Activated naive CD4-positive, alpha-beta T cell treated with anti-CD3 and anti-CD28 coated beads, Interleukin-2, amount 50 U/mL, for 72 hours (primary cell): ENCODE measurements around the gene ZNF385A. TPM values are rescaled to one million over a fixed set of nuclear protein-coding genes. Genes with fewer than 3 reads are reported as not detected.

Source experiments
- ATAC-seq, 2 donors: fragments of 150-1000 bp; cut with Tn5 transposase; 2 replicates each; pipeline ENCODE4 v1.10.0; 2021; ENCODE audit warnings: mild to moderate bottlenecking in 2 of 2, moderate library complexity in 2 of 2
- DNase-seq, 2 donors: peaks; one replicate each; pipeline ENCODE4 v3.0.0; 2021 to 2022; ENCODE audit warnings: low spot score in 2 of 2
- H3K27ac Mint-ChIP-seq, 2 donors: one replicate each; pipeline ENCODE4 v1.8.0; 2022; ENCODE audit warnings: mild to moderate bottlenecking in 2 of 2, mixed read lengths in 2 of 2
- H3K36me3 Mint-ChIP-seq, 2 donors: one replicate each; pipeline ENCODE4 v1.8.0; 2022; ENCODE audit warnings: mixed read lengths in 2 of 2
- H3K9me3 Mint-ChIP-seq, 2 donors: one replicate each; pipeline ENCODE4 v1.8.0; 2022; ENCODE audit warnings: mixed read lengths in 2 of 2
- total RNA-seq, 2 donors: library from RNA; stranded (reverse); gene quantifications; one replicate each; pipeline ENCODE4 v1.2.3, GENCODE V29; 2022

The ZNF385A gene
- total RNA-seq, 2 donors from 2014 or later, result 1.2 to 1.8 TPM

DNA sequence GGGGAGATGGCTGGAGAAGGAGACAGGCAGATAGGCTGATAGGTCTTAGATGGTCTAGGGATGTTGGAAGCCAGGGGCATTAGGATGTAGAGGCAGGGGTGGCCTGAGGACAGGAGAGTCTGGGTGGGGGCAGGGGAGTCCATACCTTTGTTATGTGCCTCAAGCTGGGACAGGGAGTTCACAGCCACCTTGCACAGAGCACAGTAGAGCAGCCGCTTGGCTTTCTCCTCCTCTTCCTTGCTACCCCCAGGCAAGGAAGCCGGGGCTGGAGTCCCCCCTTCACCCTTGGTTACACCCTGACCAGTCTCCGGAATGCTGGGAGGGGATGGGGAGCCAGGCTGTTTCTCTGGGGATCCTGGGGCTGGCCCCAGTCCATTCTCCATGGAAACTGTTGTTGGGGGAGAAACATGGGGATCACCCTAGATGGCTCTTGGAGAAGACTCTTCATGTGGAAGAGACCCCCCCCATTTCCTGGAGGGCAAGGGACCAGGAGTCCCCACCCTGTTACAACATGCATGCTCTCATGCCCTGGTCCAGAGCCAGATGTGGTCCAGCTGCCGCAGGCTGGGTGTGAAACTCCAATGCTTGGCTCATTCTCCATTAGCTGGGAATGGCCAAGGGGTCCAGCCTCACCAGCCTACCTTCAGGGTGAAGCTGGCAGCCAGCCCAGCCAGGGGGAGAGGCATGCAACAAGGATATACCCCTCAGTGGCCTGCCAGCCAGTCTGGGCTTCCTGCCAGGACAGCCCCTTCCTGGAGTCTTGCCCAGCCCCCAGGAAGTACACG, 13.0 kb downstream of the ZNF385A start:
- H3K27ac Mint-ChIP-seq, result peak overlapping the region in 1 of 2 donors; percentile 73
- no peaks in the 10 kb centered on the region for H3K36me3 Mint-ChIP-seq
- no peak for DNase-seq
- H3K9me3 Mint-ChIP-seq, result no peaks in the 10 kb centered on the region
- ATAC-seq, result no peak

DNA sequence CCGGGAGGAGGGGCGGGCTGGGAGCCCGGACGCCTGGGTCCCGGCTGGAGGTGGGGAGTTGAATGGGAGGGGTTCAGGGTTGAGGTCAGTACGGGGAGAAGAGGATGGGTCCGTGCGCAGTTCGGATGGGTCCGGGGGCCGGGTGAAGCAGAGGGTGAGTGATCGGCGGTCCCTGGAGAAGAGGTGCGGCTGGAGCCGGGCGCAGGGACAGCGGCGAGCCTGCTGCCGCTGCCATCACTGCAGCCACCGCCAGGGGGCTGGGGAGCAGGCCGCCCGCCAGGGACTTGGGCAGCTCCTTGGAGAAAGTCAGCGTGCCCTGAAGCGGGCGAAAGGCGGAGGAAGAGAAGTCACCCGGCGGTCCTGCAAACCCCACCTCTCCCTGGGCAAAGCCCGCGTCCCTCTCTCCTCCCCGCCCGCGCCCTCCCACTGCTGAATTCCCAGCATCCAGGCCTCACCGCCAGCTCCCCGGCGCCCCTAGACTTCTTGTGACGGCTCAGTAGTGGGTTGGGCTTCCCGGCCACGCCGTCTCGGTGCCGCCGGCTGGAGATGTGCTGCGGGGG, 14.3 kb downstream of the ZNF385A start:
- DNase-seq, result peak in 1 of 2 donors; percentile 45
- ATAC-seq, result peak in 1 of 2 donors; percentile 34
- no peaks in the 10 kb centered on the region for H3K36me3 Mint-ChIP-seq

DNA sequence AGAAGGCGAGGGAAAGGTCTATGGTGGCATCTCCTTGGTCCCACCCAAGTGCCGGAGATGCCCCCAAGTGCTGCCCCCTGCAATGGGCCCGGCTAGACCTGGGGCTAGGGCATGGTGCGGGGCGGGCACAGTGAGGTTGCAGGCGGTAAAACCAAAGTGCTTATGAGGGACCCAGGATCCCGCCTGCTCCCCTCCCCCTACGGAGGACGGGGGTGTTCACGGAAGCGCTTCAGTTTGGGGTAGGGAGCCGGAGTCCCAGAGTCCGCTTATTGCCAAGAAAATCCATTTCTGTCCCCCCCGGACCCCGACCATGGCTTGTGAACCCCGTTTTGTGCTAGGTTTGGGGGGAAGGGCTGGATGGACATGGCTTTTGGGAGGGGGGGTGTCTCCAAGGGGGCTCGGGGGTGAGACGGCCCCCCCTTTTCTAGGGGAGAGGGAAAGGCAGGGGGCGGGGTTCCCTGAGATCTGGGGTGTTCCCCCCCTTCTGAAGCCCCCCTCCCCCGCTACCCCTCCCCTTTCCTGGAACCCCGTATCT, 14.9 kb downstream of the ZNF385A start:
- Mint-ChIP-seq H3K9me3 (no peaks in the 10 kb centered on the region), H3K27ac (peak overlapping the region in 1 of 2 donors; percentile 15), H3K36me3 (no peaks in the 10 kb centered on the region)
- ATAC-seq (no peak), DNase-seq (no peak)

More for the DNA sequence above, 14.3 kb downstream of the ZNF385A start:
- H3K27ac Mint-ChIP-seq, result no peak overlapping the region
- no peaks in the 10 kb centered on the region for H3K9me3 Mint-ChIP-seq

DNA sequence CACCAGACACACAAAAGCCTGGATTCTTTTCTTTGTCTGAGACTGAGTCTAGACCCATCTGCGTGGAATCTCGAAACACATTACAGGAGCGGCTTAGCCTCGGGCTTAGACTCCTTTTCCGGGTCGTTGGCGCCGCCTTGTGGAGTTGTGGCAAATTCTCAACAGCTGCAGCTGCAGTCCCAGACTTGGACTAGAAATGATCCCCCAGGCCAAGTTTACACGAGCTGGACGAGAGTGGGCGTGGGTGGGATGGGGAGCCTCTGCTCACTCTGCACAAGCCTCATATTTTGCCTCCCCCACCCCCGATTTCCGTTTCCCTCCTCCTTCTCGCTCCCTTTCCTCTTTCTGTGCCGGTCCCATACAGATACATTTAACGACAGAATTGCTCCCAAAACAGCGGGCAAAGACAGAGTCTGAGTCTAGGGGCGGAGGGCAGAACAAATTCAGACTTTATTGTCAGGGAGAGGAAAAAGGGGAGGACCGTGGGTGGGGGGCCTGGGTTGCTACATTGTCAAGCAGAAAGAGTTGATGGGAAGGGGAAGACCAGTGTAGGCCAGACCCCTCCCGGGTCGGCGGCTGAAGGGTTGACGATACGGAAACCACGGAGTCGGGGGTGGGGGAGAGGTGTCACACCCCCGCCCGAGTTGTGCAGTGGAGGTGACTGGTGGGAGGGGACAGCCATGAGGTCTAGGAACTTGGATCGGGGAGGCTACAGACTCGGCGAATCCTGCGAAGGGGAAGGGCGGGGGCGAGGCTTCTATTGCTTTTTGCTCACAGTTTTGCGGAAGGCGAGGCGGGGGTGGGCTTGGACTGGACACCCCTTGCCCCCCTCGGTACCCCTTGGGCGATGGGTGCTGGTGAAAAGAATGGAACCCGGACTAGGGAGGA, 15.6 kb downstream of the ZNF385A start:
- no peaks in the 10 kb centered on the region for H3K36me3 Mint-ChIP-seq
- no peaks in the 10 kb centered on the region for H3K9me3 Mint-ChIP-seq
- peak; percentile 79 to 91 for DNase-seq
- peak; percentile 70 to 81 for ATAC-seq
- peak overlapping the region; percentile 15 to 79 for H3K27ac Mint-ChIP-seq

DNA sequence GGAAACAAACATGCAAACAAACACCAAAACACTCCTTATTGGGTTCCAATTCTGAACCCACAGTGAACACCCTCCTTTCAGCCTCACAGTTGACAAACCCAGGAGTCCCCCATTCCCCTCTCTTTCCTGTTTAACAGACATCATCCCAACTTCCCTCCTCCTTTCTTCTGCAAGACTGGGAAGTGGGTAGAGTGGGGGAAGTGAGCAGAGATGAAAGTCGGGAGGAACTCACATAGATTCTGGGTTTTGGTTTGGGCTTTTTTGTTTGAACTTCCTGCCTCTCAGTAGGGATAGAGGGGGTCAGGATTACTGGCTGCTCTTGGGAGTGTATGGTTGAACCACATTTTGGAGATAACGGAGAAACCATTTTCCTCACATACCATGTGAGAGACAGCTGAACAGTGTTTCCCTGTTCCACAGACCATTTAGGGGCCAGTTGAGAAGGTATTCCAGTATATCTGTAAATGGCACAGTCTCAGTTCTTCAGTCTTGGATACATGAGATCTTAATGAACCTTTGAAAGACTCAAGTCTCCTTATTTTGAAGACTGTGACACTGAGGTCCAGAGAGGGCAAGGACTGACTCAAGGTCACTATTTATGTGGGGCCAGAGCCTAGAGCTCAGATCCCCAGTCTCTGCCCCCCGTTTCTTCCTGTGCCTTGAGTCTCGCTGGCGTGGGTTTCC, 16.4 kb downstream of the ZNF385A start:
- peak in 1 of 2 donors; percentile 23 for ATAC-seq
- DNase-seq, result no peak
- H3K9me3 Mint-ChIP-seq, result no peaks in the 10 kb centered on the region
- H3K36me3 Mint-ChIP-seq, result no peaks in the 10 kb centered on the region
- peak overlapping the region in 1 of 2 donors; percentile 0 for H3K27ac Mint-ChIP-seq

DNA sequence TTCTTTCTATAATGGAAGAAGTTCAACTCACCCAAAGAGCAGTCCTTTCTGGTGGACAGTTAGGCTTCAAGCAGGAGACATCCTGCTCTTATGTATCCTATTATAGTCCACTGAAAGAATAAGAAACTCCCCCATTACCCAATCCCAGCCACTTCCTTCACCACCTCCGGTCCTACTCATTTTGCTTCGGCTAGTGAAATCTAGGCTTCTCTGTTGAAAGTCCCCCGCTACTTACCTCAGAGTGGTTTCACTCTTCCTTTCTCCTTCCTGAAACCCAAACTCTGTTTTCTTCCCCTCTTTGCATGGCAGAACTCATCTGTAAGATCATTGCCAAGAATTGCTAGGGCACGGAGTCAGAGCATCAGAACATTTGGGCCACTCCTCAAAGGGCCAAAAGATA, 20.1 kb downstream of the ZNF385A start, which contains the start of gene GPR84:
Gene GPR84, minus strand, starts transcription at position 74 of the 400 bp plus-strand sequence. CDS start 635 bp downstream, outside the sequence.
- ATAC-seq (peak; percentile 63 to 66), DNase-seq (peak in 1 of 2 donors; percentile 67)
- Mint-ChIP-seq H3K27ac (peak within 1 kb of the TSS; percentile 12 to 85), H3K9me3 (no peaks in the 10 kb centered on the region), H3K36me3 (no peaks in the 10 kb centered on the region)

DNA sequence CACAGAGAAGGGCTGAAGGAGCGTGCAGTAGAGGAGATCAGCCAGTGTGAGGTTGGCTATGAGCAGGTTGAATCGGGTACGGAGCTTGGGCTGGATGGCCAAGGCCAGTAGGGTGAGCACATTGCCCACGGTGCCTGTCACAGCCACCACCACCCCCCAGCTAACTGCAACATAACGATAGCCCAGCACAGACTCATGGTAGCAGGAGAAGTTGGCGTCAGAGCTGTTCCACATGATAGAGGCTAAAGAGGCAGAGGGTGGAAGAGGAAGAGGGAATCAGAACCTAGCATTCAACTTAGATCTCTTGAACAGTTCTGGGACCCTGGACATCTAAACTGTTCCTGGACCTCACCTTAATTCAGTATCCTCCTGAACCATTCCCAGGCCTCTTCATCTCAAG, 20.9 kb downstream of the ZNF385A start:
- ATAC-seq (no peak), DNase-seq (no peak)
- no peaks in the 10 kb centered on the region for H3K9me3 Mint-ChIP-seq
- peak overlapping the region in 1 of 2 donors; percentile 85 for H3K27ac Mint-ChIP-seq
- H3K36me3 Mint-ChIP-seq, result no peaks in the 10 kb centered on the region

DNA sequence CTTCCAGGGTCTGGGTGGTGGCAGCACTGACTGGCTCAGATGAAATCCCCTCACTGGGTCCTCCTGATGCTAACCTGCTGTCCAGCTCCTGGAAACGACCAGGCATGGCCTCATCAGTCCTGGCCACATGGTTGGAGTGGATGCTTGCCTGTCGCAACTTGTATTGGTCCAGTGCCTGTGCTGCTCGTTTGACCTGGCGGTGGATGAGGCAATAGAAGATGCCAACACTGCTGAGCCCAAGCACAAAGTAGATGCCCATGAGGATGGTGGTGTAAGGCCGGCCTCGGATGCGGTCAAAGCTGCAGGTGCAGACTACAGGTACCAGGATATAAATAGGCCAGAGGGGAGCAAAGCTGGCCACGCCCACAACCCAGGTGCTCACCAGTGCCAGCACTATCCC, 21.5 kb downstream of the ZNF385A start:
- ATAC-seq, result no peak
- peak overlapping the region in 1 of 2 donors; percentile 85 for H3K27ac Mint-ChIP-seq
- no peaks in the 10 kb centered on the region for H3K36me3 Mint-ChIP-seq
- H3K9me3 Mint-ChIP-seq, result no peaks in the 10 kb centered on the region
- DNase-seq, result no peak

DNA sequence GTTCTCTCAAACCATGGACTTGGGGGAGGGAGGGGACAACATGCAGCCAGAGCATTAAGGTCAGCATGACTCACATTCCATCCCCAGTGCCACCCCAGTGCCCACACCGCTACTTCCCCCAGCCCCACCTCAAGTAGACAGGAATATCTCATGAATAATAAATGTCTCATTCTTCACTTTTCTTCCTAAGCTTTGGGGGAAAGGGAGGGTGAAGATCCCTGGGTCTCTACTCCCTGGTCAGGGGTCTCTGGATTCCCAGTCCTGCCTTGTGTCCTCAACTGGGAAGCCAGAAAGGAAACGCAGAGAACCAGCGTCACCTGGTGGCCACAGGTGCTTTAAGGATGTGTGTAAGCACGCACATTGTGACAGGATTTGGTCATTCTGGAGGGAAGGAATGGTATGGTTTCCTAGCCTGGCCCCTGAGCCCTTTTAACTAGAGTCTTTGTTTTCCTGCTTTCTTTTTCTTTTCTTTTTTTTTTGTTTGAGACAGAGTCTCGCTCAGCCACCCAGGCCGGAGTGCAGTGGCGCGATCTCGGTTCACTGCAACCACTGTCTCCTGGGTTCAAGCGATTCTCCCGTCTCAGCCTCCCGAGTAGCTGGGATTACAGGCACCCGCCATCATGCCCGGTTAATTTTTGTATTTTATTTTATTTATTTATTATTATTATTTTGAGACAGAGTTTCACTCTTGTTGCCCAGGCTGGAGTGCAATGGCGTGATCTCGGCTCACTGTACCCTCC, 23.6 kb downstream of the ZNF385A start:
- Mint-ChIP-seq H3K36me3 (no peaks in the 10 kb centered on the region), H3K9me3 (no peaks in the 10 kb centered on the region), H3K27ac (peak overlapping the region in 1 of 2 donors; percentile 34)
- ATAC-seq, result no peak
- DNase-seq, result peak in 1 of 2 donors; percentile 63

DNA sequence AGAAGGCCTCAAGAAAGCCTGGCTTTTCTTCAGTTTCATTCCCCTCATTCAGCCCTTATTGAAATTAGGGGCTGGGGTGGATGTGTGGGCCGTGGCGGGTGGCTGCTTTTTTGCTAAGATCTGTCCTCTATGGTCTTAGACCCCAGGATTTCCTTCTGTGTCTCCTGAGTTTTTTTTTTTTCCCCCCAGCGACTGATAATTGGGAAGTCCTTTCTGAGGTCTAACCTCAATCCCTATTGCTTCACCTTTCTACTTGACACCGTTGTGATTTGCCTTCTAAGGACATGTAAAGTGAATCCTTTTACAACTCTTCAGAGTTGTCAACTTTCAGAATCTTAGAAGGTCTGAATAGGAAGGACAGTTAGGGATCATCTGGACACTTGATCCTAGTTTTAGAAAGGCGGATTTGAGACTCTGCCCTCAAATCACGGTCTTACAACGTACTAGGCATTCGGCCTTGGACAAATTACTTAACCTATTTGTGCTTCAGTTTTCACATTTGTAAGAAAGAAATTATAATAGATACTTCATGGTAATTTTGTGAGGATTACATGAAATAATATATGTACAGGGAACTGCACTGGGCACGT, 24.7 kb downstream of the ZNF385A start:
- no peaks in the 10 kb centered on the region for H3K9me3 Mint-ChIP-seq
- DNase-seq (no peak), ATAC-seq (no peak)
- no peak overlapping the region for H3K27ac Mint-ChIP-seq
- H3K36me3 Mint-ChIP-seq, result no peaks in the 10 kb centered on the region

DNA sequence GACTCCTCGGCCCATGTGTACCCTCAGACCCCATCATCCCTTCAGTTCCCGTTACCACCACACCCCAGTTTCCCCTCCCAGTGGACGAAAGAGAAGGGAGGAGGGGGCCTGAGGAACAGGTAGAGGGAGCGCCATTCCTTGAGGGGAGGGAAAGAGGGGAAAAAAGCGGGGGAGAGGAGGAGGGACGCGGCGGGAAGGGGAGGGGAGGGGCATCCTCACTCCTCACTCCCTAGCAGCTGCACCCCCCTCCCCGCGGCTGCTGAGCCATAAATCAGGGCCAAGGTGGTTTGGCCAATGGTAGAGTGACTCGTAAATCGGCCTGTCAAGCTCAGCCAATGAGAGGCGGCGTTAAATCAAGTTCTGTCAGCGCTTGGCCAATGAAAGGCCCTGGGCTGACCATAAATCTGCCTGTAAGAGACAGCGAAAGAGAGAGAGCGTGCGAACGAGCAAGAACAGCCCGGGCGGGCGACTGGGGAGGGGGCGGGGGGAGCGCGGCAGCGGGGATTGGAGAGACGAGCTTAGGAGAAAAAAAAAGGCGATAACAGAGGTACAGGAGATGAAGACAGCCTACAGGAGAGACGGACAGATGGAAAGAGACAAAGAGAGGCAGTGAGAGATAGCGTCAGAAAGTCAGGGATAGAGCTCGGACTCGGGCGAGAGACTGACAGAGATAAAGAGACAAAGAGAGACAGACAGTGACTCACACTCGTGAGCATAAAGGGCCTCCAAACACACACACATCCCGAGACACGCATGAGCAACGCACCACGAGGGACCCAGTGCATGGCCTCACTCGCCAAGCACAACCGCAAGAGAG, 25.4 kb downstream of the ZNF385A start:
- Mint-ChIP-seq H3K9me3 (no peaks in the 10 kb centered on the region), H3K27ac (no peak overlapping the region), H3K36me3 (no peaks in the 10 kb centered on the region)
- ATAC-seq (peak; percentile 87 to 95), DNase-seq (peak; percentile 89 to 94)

DNA sequence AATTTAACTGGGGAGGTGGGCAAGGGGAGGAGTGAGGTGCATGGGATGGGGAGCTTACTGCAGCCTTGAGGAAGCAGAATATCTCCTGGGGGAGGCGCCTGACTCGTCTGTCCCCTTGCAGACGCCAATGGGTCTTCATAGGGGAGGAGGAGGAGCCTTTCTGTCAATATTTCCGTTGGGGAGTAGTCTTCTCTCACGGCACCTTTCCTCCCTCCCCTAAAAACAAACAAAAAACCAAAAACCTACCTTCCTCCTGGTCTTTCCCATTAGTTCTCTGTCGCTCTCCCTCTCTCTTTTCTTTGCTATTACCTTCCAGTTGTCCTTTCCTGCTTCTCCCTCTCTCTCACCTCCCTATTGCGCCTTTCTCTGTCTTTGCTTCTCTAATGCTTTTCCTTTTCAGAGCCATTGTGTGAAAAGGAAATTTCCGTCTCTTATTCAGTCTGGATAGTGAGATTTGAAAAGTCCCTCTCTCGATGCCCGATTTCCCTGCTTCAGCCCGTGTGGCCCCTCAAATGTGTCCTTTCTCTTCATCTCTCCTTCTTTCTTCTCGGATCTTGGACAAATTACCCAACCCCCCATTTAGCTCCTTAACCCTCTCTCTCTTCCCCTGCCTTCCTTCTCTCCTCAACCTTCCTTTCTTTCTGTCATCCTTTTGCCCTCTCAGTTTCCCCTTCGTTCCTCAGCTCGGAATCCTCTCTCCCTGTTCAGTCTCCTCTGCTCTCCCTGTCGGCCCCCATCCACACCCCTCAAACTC, 26.2 kb downstream of the ZNF385A start:
- Mint-ChIP-seq H3K27ac (no peak overlapping the region), H3K36me3 (no peaks in the 10 kb centered on the region), H3K9me3 (no peaks in the 10 kb centered on the region)
- DNase-seq (peak in 1 of 2 donors; percentile 38), ATAC-seq (peak; percentile 9 to 32)

DNA sequence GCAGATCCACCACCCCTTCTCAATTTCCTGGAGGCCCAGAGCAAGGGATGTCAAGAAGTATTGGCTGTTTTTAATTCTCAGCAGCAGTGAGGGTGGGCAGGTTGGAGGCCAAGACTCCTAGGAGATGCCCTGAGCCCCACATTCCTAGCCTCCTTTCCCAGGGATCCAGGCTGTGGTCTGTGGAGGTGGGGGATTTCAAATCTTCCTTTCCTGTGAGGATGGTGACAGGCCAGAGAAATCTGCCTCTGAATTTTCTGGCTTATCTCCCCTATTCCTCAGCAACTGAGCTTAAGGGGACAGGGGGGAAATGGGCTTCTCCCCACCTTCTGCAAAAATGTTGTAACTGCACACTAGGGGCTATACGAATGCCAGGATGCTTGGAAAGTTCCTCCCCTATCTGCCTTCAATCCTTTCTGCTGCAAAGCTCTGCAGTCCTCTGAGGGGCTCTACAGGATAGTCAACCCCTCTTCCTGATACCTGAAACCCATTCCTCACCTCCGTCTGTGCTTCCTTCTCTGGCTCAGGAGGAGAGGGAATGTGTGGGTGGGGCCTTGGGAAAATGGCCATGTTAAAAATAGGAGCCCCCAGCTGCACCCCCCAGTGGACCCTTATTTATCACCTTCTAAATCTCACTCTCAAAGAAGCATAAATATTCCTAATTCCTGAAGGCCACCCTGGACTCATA, 26.9 kb downstream of the ZNF385A start:
- Mint-ChIP-seq H3K9me3 (no peaks in the 10 kb centered on the region), H3K27ac (no peak overlapping the region), H3K36me3 (no peaks in the 10 kb centered on the region)
- DNase-seq (no peak), ATAC-seq (no peak)
